DND-41 (cell line): ENCODE results near the gene ANKRD55.

Experiments
- CTCF ChIP-seq: IDR thresholded peaks from 2 replicates; pipeline ENCODE4 v1.5.1; 2012; ENCODE audit warnings: borderline replicate concordance, low read length, moderate library complexity, mild to moderate bottlenecking; ENCODE audit not compliant: poor library complexity, severe bottlenecking; ENCODE audit errors: extremely low read depth
- EZH2 ChIP-seq: IDR thresholded peaks from 3 replicates; pipeline ENCODE4 v1.6.1; 2012; ENCODE audit warnings: borderline replicate concordance, low read depth, mild to moderate bottlenecking, moderate library complexity, low read length, inconsistent platforms; ENCODE audit not compliant: severe bottlenecking

GRCh38 chr5:56064984-56065383, 168.1 kb downstream of the ANKRD55 start:
- no peak for TF ChIP-seq EZH2
- TF ChIP-seq CTCF, result no peak
